DOHH2 (cell line): Measurements from ENCODE around the gene AUTS2.

Experiments
- H3F3A ChIP-seq: fragments of 200-600 bp; sonication (generic), shearing (Covaris generic); 2 replicates; pipeline ENCODE4 v1.6.0; 2016; ENCODE audit warnings: antibody characterized with exemption, mild to moderate bottlenecking; ENCODE audit not compliant: control insufficient read depth, insufficient read depth
- H3K27ac ChIP-seq: fragments of 200-600 bp; sonication (generic); 2 replicates; pipeline ENCODE4 v1.5.1; 2014; ENCODE audit warnings: low read depth, mild to moderate bottlenecking, low read length, moderate library complexity
- H3K27me3 ChIP-seq: fragments of 200-600 bp; sonication (generic); 2 replicates; pipeline ENCODE4 v1.6.1; 2014; ENCODE audit warnings: mild to moderate bottlenecking, low read length, mixed read lengths; ENCODE audit not compliant: control insufficient read depth
- H3K36me3 ChIP-seq: fragments of 200-600 bp; sonication (generic); 2 replicates; pipeline ENCODE4 v1.6.1; 2014; ENCODE audit warnings: mild to moderate bottlenecking, low read length, moderate library complexity, mixed read lengths; ENCODE audit not compliant: control insufficient read depth
- H3K4me1 ChIP-seq: fragments of 200-600 bp; sonication (generic); 2 replicates; pipeline ENCODE4 v1.6.1; 2014; ENCODE audit warnings: mild to moderate bottlenecking, low read length, mixed read lengths; ENCODE audit not compliant: control insufficient read depth
- H3K4me2 ChIP-seq: fragments of 200-600 bp; sonication (generic); 2 replicates; pipeline ENCODE4 v1.6.0; 2014; ENCODE audit warnings: mild to moderate bottlenecking, low read length, moderate library complexity
- H3K4me3 ChIP-seq: fragments of 200-600 bp; sonication (generic); 2 replicates; pipeline ENCODE4 v1.5.1; 2014; ENCODE audit warnings: mild to moderate bottlenecking, low read length, mixed read lengths
- H3K79me2 ChIP-seq: fragments of 200-600 bp; sonication (generic); 2 replicates; pipeline ENCODE4 v1.6.1; 2014; ENCODE audit warnings: mild to moderate bottlenecking, low read length, mixed read lengths; ENCODE audit not compliant: control insufficient read depth
- H3K9me2 ChIP-seq: fragments of 200-600 bp; sonication (generic); replicated peaks from 2 replicates; pipeline ENCODE4 v1.6.1; 2014; ENCODE audit warnings: mild to moderate bottlenecking, low read length, mixed read lengths; ENCODE audit not compliant: control insufficient read depth
- H3K9me3 ChIP-seq: fragments of 200-600 bp; sonication (generic); 2 replicates; pipeline ENCODE4 v1.6.1; 2014; ENCODE audit warnings: antibody characterized with exemption, low read length, mixed read lengths; ENCODE audit not compliant: control insufficient read depth, insufficient read depth
- H4K20me1 ChIP-seq: fragments of 200-600 bp; sonication (generic); 2 replicates; pipeline ENCODE4 v1.6.0; 2014; ENCODE audit warnings: low read depth, mild to moderate bottlenecking, antibody characterized with exemption, low read length, moderate library complexity; ENCODE audit not compliant: control insufficient read depth, insufficient read depth
- EZH2phosphoT487 ChIP-seq: fragments of 200-600 bp; sonication (generic); IDR thresholded peaks from 2 replicates; pipeline ENCODE4 v1.6.1; 2017; ENCODE audit warnings: borderline replicate concordance, mild to moderate bottlenecking, antibody characterized with exemption, low read length, moderate library complexity, mixed read lengths
- TF ChIP-seq, protein P1 (sequence below): fragments of 200-600 bp; sonication (generic); IDR thresholded peaks from one replicate; pipeline ENCODE4 v1.5.1; 2014; ENCODE audit warnings: antibody characterized with exemption, mild to moderate bottlenecking, low read depth, low read length; ENCODE audit not compliant: poor library complexity, severe bottlenecking

AUTS2 gene

DNA sequence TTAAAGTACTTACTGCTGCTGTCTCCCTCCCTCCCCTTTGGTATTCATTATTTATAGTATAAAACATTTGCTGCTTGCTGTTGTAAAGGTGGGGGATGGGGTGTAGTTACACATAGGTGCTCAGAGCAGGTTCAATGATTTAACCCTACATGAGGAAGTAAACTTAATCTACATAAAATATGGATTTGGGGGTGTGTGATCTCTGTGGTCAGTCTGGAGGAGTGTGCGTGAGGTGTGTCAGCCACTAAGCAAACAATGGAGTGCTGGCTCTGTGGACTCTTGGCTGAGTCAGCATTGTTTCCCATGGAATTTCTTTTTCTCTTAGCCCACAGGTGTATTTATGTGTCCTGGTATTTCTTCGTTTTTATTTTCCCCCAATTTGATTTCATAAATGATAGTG lies 133.9 kb downstream of the AUTS2 start:
- Histone ChIP-seq H3K4me1 (peaks cover 90% of the 10 kb centered on the region), H3K27me3 (no peaks in the 10 kb centered on the region), H3K27ac (no peak overlapping the region), H3F3A (peaks cover 6% of the 10 kb centered on the region), H3K4me2 (peak overlapping the region; percentile 29), H3K9me3 (no peaks in the 10 kb centered on the region), H3K79me2 (peaks cover 94% of the 10 kb centered on the region), H3K36me3 (no peaks in the 10 kb centered on the region), H3K4me3 (no peak overlapping the region), H4K20me1 (peaks cover 25% of the 10 kb centered on the region), H3K9me2 (no peaks in the 10 kb centered on the region)
- TF ChIP-seq, protein P1, sequence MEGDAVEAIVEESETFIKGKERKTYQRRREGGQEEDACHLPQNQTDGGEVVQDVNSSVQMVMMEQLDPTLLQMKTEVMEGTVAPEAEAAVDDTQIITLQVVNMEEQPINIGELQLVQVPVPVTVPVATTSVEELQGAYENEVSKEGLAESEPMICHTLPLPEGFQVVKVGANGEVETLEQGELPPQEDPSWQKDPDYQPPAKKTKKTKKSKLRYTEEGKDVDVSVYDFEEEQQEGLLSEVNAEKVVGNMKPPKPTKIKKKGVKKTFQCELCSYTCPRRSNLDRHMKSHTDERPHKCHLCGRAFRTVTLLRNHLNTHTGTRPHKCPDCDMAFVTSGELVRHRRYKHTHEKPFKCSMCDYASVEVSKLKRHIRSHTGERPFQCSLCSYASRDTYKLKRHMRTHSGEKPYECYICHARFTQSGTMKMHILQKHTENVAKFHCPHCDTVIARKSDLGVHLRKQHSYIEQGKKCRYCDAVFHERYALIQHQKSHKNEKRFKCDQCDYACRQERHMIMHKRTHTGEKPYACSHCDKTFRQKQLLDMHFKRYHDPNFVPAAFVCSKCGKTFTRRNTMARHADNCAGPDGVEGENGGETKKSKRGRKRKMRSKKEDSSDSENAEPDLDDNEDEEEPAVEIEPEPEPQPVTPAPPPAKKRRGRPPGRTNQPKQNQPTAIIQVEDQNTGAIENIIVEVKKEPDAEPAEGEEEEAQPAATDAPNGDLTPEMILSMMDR, result no peak
- no peak for TF ChIP-seq EZH2phosphoT487

DNA sequence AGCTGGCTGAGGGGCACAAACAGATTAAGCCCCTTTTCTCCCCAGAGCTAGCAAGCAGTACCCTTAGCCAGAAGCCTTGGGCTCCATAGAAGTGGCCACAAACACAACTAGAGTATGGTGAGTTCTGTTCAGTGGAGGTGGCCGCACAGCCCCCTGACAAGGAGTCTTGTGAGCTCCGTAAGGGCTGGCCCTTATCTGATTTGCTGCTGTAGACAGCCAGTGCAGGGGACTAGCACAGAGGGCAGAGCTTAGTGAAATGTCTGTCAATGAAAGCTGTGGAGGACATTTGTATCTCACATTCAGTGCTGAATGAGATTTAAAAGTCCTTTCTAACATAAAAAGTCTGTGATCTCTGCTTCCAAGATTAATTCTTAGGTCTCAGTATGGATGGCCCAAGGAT lies 137.3 kb downstream of the AUTS2 start:
- Histone ChIP-seq H3K9me3 (no peaks in the 10 kb centered on the region), H3K4me2 (no peak overlapping the region), H3K4me3 (no peak overlapping the region), H3K36me3 (no peaks in the 10 kb centered on the region), H3K27ac (no peak overlapping the region), H4K20me1 (peaks cover 52% of the 10 kb centered on the region), H3K79me2 (peaks cover 99% of the 10 kb centered on the region), H3K4me1 (peaks cover 90% of the 10 kb centered on the region), H3K27me3 (no peaks in the 10 kb centered on the region), H3K9me2 (no peaks in the 10 kb centered on the region), H3F3A (peaks cover 3% of the 10 kb centered on the region; the same call in 1 of the 2 replicates)
- TF ChIP-seq EZH2phosphoT487, result no peak
- TF ChIP-seq, protein P1, result no peak

DNA sequence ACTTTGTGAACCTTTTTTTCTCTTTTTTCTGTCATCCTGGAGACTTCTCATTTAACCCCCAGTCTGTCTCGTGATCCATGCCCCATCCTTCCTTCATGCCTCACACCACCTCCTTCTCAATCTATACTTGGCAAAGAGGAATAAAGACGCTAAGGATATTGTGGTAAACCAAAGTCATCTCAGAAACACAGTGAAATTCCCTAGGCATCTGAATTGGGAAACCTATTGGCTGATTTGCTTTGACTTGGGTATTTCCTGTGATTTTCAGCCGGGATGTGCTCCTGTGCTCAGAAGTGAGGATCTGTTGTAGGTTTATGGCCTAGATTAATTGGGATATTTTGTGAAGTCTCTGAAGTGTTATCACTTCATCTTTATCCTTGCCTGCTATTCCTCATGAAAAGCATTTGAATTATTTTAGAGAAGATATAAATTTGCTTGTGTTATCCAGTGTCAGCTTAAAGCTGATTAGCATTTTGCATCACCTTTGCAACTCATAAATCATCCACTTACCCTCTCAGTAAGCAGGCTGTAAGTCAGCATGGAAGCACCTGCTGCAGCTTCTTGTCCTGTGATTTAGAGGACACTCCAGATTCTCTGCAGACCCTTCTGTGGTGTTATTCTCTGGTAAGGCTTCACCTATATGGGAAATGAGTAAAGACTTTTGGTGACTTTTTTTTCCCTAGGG lies 138.0 kb downstream of the AUTS2 start:
- H3K27ac ChIP-seq, result no peak overlapping the region
- H3K79me2 ChIP-seq, result peaks cover 99% of the 10 kb centered on the region
- peaks cover 88% of the 10 kb centered on the region for H3K4me1 ChIP-seq
- no peak for TF ChIP-seq EZH2phosphoT487
- TF ChIP-seq, protein P1, result no peak
- no peaks in the 10 kb centered on the region for H3K36me3 ChIP-seq
- H3K4me2 ChIP-seq, result no peak overlapping the region
- no peak overlapping the region for H3K4me3 ChIP-seq
- no peaks in the 10 kb centered on the region for H3K9me2 ChIP-seq
- H3K27me3 ChIP-seq, result no peaks in the 10 kb centered on the region
- peaks cover 57% of the 10 kb centered on the region for H4K20me1 ChIP-seq
- H3K9me3 ChIP-seq, result no peaks in the 10 kb centered on the region
- H3F3A ChIP-seq, result peaks cover 3% of the 10 kb centered on the region; the same call in 1 of the 2 replicates
